ENCODE results near the gene USB1. TPM values are rescaled to one million over a fixed set of nuclear protein-coding genes. Genes with fewer than 3 reads are reported as not detected.
"Not testable (repeated sequence)": the region's sequence is repeated elsewhere in the genome, so short reads cannot be mapped to it uniquely, and the experiment has no call there.

The USB1 gene
- total and polyA plus RNA-seq, 9 donors: 8.5 to 30.7 (median 22.5) TPM

DNA sequence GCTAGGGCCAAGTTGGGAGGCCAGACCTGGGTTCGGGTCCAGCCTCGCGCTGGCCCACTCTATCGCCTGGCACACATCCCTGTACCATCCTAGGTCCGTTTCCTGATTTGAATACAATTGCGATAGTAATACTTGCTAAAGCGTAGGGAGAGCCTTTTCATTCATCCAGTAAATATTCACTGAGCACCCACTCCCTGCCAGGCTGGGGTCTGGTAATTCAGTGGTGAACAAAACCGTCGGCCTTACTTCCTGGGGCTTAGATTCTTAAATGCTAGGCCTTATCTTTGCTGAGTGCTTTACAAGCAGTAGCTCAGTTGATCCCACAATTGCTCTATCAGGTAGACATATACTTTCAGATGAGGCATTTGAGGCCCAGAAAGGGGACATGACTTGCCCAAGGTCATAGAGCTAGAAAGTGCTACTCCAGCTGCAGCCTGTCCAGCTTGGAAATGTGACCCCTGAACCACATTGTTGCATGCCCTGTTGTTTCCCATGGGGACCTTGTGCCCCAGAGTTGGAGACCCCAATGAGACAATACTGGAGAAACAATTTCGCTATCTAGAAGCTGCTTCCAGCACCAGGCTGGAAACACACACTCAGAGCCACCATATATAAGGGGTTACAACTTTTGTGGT, 691 bp downstream of the USB1 start:
- no peaks in the 10 kb centered on the region for H3K27me3 ChIP-seq
- H3K36me3 ChIP-seq: no peaks in the 10 kb centered on the region
- TF ChIP-seq, protein P1, sequence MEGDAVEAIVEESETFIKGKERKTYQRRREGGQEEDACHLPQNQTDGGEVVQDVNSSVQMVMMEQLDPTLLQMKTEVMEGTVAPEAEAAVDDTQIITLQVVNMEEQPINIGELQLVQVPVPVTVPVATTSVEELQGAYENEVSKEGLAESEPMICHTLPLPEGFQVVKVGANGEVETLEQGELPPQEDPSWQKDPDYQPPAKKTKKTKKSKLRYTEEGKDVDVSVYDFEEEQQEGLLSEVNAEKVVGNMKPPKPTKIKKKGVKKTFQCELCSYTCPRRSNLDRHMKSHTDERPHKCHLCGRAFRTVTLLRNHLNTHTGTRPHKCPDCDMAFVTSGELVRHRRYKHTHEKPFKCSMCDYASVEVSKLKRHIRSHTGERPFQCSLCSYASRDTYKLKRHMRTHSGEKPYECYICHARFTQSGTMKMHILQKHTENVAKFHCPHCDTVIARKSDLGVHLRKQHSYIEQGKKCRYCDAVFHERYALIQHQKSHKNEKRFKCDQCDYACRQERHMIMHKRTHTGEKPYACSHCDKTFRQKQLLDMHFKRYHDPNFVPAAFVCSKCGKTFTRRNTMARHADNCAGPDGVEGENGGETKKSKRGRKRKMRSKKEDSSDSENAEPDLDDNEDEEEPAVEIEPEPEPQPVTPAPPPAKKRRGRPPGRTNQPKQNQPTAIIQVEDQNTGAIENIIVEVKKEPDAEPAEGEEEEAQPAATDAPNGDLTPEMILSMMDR (IDR thresholded peaks at IDR 0.05): no peak
- no peak for TF ChIP-seq POLR2A (IDR thresholded peaks at IDR 0.05)
- no peak for TF ChIP-seq EP300 (IDR thresholded peaks at IDR 0.05)
- intact Hi-C loops (cut with DNase I): loop anchor here (5.0 to 10.0 kb wide), 3 partner anchors 95 to 427 kb away; no protein-coding TSS in a partner anchor
- H3K9me3 ChIP-seq: no peaks in the 10 kb centered on the region
- H3K4me3 ChIP-seq: peak overlapping the region; percentile 69
- no peak for DNase-seq
- H3K4me1 ChIP-seq (ENCODE audit: insufficient read depth): peaks cover 4% of the 10 kb centered on the region
- WGBS, 3 donors: 28 to 34% (median 30%) methylated on average over 10 of the region's 10 CpGs
- peak overlapping the region in 1 of 2 donors; percentile 77 for H3K27ac ChIP-seq

DNA sequence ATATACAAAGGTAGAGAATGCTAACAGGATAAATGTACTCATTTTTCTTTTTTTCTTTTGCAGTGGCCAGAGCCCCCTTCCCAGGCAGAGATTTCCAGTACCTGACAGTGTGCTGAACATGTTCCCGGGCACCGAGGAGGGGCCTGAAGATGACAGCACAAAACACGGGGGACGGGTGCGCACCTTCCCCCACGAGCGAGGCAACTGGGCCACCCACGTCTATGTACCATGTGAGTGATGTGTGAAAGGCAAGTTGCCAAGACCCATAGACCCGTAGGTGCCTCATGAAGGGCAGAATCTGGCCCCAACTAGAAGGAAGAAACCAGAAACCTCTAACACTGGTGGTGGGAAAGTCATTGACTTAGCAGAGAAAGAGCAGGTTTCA, 1.2 kb downstream of the USB1 start:
- TF ChIP-seq, protein P1 (IDR thresholded peaks at IDR 0.05): no peak
- TF ChIP-seq POLR2A (IDR thresholded peaks at IDR 0.05): no peak
- no peak for TF ChIP-seq EP300 (IDR thresholded peaks at IDR 0.05)
- Histone ChIP-seq H3K36me3 (no peaks in the 10 kb centered on the region), H3K9me3 (no peaks in the 10 kb centered on the region), H3K4me3 (no peak overlapping the region), H3K27ac (no peak overlapping the region), H3K4me1 (ENCODE audit: insufficient read depth) (peaks cover 4% of the 10 kb centered on the region), H3K27me3 (no peaks in the 10 kb centered on the region)
- intact Hi-C loops (cut with DNase I): loop anchor here (5.0 to 10.0 kb wide), 3 partner anchors 95 to 428 kb away; no protein-coding TSS in a partner anchor
- DNase-seq: no peak
- 72 to 77% (median 76%) methylated on average over 9 of the region's 9 CpGs for WGBS, 3 donors

DNA sequence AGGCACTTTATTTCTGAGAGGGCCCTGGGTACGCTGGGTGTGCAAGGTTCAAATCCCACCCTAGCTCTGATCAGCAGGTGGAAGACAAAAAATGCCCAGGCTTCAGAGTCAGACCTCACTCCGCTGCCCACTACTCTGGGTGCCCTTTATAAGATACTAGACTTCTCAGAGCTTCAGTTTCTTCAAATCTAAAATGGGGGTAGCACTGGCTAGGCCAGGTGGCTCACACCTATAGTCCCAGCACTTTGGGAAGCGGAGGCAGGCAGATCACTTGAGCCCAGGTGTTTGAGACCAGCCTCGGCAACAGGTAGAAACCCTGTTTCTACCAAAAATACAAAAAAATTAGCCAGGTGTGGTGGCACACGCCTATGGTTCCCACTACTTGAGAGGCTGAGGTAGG, 1.7 kb downstream of the USB1 start:
- DNase-seq: no peak
- H3K27ac ChIP-seq: no peak overlapping the region
- H3K9me3 ChIP-seq: no peaks in the 10 kb centered on the region
- no peaks in the 10 kb centered on the region for H3K36me3 ChIP-seq
- 94 to 98% (median 95%) methylated on average over 5 of the region's 5 CpGs for WGBS, 3 donors
- H3K4me1 ChIP-seq (ENCODE audit: insufficient read depth): peaks cover 4% of the 10 kb centered on the region
- no peak overlapping the region for H3K4me3 ChIP-seq
- TF ChIP-seq EP300 (IDR thresholded peaks at IDR 0.05) (no peak), POLR2A (IDR thresholded peaks at IDR 0.05) (no peak)
- TF ChIP-seq, protein P1 (IDR thresholded peaks at IDR 0.05): no peak
- intact Hi-C loops (cut with DNase I): loop anchor here (5.0 to 10.0 kb wide), 3 partner anchors 96 to 428 kb away; no protein-coding TSS in a partner anchor
- no peaks in the 10 kb centered on the region for H3K27me3 ChIP-seq

DNA sequence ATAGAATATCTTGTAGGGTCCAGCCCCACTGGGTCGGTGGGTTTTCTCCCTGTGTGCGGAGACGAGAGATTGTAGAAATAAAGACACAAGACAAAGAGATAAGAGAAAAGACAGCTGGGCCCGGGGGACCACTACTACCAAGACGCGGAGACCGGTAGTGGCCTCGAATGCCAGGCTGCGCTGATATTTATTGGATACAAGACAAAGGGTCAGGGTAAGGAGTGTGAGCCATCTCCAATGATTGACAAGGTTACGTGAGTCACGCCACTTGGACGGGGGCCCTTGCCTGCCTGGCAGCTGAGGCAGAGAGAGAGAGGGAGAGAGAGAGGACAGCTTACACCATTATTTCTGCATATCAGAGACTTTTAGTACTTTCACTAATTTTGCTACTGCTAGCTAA, 3.5 kb downstream of the USB1 start:
- H3K36me3 ChIP-seq; H3K27me3 ChIP-seq; H3K9me3 ChIP-seq; H3K4me3 ChIP-seq; H3K27ac ChIP-seq; DNase-seq; H3K4me1 ChIP-seq (ENCODE audit: insufficient read depth): not testable (repeated sequence)
- intact Hi-C loops (cut with DNase I): loop anchor here (5.0 to 10.0 kb wide), 3 partner anchors 97 to 430 kb away; no protein-coding TSS in a partner anchor
- WGBS, 3 donors: 83 to 91% (median 86%) methylated on average over 12 of the region's 12 CpGs

DNA sequence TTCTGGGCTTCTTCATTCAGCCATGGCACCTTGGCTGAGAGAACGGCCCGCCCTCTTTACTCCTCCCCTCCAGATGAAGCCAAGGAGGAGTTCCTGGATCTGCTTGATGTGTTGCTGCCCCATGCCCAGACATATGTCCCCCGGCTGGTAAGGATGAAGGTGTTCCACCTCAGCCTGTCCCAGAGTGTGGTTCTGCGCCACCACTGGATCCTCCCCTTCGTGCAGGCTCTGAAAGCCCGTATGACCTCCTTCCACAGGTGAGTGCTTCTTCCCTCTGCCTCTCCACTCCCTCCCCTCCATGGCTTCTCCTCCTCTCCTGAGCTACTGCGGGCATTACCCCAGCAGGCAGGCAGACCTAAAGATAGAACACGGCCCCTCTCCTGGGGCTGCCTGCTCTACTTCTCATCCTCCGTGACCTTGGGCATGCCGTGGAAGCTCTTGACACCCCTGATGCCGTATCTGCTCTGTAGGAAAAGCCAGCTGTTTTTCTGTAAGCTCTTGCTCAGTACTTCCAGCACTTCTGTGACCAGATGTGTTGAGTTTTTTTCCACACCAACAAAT, 8.7 kb downstream of the USB1 start:
- no peaks in the 10 kb centered on the region for H3K36me3 ChIP-seq
- intact Hi-C loops (cut with DNase I): loop anchor here in 2 of 4 donors (5.0 to 10.0 kb wide), 2 partner anchors 103 to 435 kb away; no protein-coding TSS in a partner anchor
- WGBS, 3 donors: 63 to 68% (median 65%) methylated on average over 11 of the region's 11 CpGs

More for the DNA sequence above, 8.7 kb downstream of the USB1 start:
- no peak overlapping the region for H3K4me3 ChIP-seq
- no peaks in the 10 kb centered on the region for H3K4me1 ChIP-seq (ENCODE audit: insufficient read depth)
- TF ChIP-seq, protein P1 (IDR thresholded peaks at IDR 0.05): no peak
- TF ChIP-seq POLR2A (IDR thresholded peaks at IDR 0.05) (no peak), EP300 (IDR thresholded peaks at IDR 0.05) (no peak)
- H3K27ac ChIP-seq: no peak overlapping the region
- no peaks in the 10 kb centered on the region for H3K27me3 ChIP-seq
- H3K9me3 ChIP-seq: no peaks in the 10 kb centered on the region
- no peak for DNase-seq
